GM18517 (cell line): ENCODE data around the gene TBC1D10A.

ENCODE experiments used
- ATAC-seq: cut with Tn5 transposase; IDR thresholded peaks from one replicate; pipeline ENCODE4 v1.9.1; 2021; ENCODE audit warnings: mild to moderate bottlenecking, moderate library complexity; ENCODE audit not compliant: unreplicated experiment

TBC1D10A gene

GRCh38 chr22:30326706-30327362, at the start of gene TBC1D10A:
TSS of gene TBC1D10A (minus strand) at chr22:30326941. CDS start at chr22:30326881, 60 bp downstream.
- ATAC-seq = peak; percentile 74

- no peak for ATAC-seq
These were observed 48.6 kb upstream of the TBC1D10A start for GRCh38 chr22:30375312-30375849.

- no peak for ATAC-seq
These were observed 46.9 kb upstream of the TBC1D10A start for GRCh38 chr22:30373331-30374325.

GRCh38 chr22:30372915-30373314, 46.2 kb upstream of the TBC1D10A start:
- ATAC-seq = no peak

GRCh38 chr22:30371981-30372380, 45.2 kb upstream of the TBC1D10A start:
- no peak for ATAC-seq

GRCh38 chr22:30371321-30371720, 44.6 kb upstream of the TBC1D10A start:
- ATAC-seq = no peak

- no peak for ATAC-seq
These were observed 44.0 kb upstream of the TBC1D10A start for GRCh38 chr22:30370641-30371230.

- no peak for ATAC-seq
These were observed 41.7 kb upstream of the TBC1D10A start for GRCh38 chr22:30368420-30368819.

GRCh38 chr22:30365891-30366290, 39.1 kb upstream of the TBC1D10A start:
- ATAC-seq = no peak

- no peak for ATAC-seq
These were observed 36.0 kb upstream of the TBC1D10A start for GRCh38 chr22:30362651-30363281.

- no peak for ATAC-seq
These were observed 35.3 kb upstream of the TBC1D10A start for GRCh38 chr22:30361916-30362650.

GRCh38 chr22:30358541-30358940, 31.8 kb upstream of the TBC1D10A start:
- ATAC-seq = no peak

- ATAC-seq = no peak
These were observed 31.0 kb upstream of the TBC1D10A start for GRCh38 chr22:30357650-30358215.

GRCh38 chr22:30357236-30357570, 30.5 kb upstream of the TBC1D10A start:
- no peak for ATAC-seq

GRCh38 chr22:30356449-30357235, 29.9 kb upstream of the TBC1D10A start, which contains the start of the genes CCDC157 and SF3A1:
TSS of gene CCDC157 (plus strand) at chr22:30357007. CDS start at chr22:30366001, 8,994 bp downstream.
TSS of gene SF3A1 (minus strand) at chr22:30356894. CDS start at chr22:30356792, 102 bp downstream.
- ATAC-seq = peak; percentile 92

GRCh38 chr22:30354644-30355043, 27.9 kb upstream of the TBC1D10A start:
- ATAC-seq = no peak

- ATAC-seq = no peak
These were observed 24.5 kb upstream of the TBC1D10A start for GRCh38 chr22:30351226-30351625.

- no peak for ATAC-seq
These were observed 22.1 kb upstream of the TBC1D10A start for GRCh38 chr22:30348809-30349208.

GRCh38 chr22:30348404-30348803, 21.7 kb upstream of the TBC1D10A start:
- ATAC-seq = no peak
